DND-41 (cell line): ENCODE data around the gene POC1B.

ENCODE experiments used
- EZH2 ChIP-seq: IDR thresholded peaks from 3 replicates; pipeline ENCODE4 v1.6.1; 2012; ENCODE audit warnings: borderline replicate concordance, low read depth, mild to moderate bottlenecking, moderate library complexity, low read length, inconsistent platforms; ENCODE audit not compliant: severe bottlenecking
- TF ChIP-seq, protein P1 (sequence below): IDR thresholded peaks from 2 replicates; pipeline ENCODE4 v1.5.1; 2012; ENCODE audit warnings: borderline replicate concordance, low read length, moderate library complexity, mild to moderate bottlenecking; ENCODE audit not compliant: poor library complexity, severe bottlenecking; ENCODE audit errors: extremely low read depth

GRCh38 chr12:89448951-89449371 lies 76.9 kb downstream of the POC1B start:
- TF ChIP-seq, protein P1, sequence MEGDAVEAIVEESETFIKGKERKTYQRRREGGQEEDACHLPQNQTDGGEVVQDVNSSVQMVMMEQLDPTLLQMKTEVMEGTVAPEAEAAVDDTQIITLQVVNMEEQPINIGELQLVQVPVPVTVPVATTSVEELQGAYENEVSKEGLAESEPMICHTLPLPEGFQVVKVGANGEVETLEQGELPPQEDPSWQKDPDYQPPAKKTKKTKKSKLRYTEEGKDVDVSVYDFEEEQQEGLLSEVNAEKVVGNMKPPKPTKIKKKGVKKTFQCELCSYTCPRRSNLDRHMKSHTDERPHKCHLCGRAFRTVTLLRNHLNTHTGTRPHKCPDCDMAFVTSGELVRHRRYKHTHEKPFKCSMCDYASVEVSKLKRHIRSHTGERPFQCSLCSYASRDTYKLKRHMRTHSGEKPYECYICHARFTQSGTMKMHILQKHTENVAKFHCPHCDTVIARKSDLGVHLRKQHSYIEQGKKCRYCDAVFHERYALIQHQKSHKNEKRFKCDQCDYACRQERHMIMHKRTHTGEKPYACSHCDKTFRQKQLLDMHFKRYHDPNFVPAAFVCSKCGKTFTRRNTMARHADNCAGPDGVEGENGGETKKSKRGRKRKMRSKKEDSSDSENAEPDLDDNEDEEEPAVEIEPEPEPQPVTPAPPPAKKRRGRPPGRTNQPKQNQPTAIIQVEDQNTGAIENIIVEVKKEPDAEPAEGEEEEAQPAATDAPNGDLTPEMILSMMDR, result no peak
- TF ChIP-seq EZH2, result no peak
